Cerebellar cortex (tissue), 1 donor: ENCODE measurements around the gene NEK8.
"Not testable (repeated sequence)": the region's sequence is repeated elsewhere in the genome, so short reads cannot be mapped to it uniquely, and the experiment has no call there.

Experiments used
- DNase-seq: peaks from one replicate; pipeline ENCODE4 v3.0.0-alpha.2; 2015; ENCODE audit warnings: low spot score

NEK8 gene

DNA sequence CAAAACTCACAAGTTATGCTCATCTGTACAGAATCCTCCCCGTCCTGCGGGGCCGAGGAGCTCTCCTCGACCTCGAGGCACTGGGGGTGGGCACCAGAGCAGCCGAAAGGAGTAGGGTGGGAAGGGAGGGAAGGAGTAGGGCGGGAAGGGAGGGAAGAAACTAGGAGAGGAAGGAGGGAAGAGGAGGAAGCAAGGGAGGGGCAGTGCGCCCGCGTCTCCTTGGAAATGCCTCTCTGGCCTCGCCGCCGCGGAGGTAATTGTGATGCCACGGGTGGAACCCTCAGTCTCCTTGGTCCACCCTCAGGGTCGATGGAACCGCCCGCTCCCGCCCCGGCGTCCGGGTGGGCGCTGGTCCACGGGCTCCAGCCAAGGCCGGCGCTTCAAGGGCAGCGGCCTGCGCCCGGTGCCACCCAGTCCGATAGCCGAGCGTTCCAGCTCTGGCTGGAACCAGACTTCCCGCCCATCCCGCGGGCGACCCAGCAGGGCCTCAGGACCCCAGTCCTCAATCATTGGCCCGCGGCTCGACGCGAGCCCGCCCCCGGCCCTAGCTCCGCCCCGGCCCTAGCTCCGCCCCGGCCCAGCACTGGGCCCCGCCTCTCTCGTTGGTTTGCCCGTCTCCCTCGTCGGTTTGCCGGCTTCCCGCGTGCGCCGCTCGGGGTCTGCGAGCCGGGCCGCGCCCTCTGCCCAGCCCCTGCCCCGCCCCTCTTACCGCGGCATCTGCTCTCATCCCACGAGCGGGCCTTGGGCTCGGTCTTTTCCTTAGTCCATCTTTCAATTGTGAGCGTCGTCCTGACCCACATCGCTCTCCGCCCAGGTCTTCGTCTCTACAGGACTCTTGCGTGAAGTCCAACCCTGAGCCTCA, 17.5 kb upstream of the NEK8 start:
- DNase-seq: peak; percentile 86

GRCh38 chr17:28711723-28712031, 16.9 kb upstream of the NEK8 start, which contains the start of gene PROCA1:
TSS of gene PROCA1 (minus strand) at chr17:28711888. CDS start at chr17:28711660, 228 bp downstream.
- no peak for DNase-seq

DNA sequence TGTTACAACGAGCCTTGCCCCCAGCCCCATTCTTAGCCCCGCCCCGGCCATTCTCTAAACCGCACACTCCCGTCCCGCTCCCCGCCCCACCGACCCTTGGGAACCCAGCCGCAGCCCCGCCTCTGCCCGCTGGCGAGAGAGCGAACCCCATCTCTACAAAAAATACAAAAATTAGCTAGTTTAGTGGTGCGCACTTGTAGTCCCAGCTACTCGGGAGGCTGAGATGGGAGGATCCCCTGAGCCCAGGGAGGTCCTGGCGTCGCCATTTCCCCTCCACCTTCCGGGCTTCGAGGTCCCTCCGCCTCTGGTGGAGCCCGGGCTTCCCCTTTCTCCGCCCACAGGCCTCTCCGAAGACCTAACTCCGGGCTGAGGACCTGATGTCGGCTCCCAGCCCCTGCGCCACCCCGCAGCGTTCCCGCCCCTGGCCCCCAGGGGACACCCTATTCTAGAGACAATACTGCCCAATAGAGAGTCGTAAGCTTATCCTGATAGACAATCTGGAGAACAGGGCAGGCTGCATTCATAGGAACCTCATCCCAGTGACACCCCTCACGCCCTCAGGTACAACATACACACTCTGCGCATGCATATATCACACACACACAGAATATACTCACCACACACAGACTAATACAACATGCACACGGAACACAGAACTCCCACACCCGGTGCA, 16.4 kb upstream of the NEK8 start:
- peak; percentile 58 for DNase-seq

DNA sequence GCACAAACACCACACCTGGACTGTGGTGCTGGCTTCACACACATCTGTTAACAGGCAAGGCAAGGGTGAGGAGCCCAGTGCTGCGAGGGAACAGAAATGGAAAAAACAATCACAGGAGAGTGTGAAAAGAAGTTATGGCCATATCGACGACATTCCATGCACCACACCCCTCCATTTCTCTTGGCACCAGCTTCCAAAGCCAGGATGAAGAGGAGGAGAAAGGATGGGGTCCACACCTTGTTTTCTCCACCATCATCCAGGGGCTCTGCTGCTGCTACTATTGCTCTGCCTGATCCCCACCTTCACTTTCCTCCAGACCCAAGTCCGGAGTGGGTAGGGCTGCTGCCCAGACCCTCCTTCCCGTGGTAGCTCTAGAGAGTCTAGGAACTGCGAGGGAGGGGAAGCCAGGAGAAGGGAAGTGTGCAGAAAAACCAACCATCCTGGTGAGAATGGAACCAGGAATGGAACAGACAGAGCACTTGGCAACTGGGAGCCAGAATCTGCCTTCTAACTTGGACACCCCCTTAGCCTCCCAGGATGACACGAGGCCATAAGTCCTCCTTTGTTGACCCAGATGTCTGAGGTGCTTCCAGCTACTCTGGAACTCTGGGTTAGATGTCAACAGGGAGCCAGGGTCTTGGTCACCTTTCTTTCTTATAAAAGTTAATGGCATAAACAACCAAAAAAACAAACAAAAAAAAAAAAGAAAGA, 15.7 kb upstream of the NEK8 start:
- peak; percentile 36 for DNase-seq

- no peak for DNase-seq
Observed at GRCh38 chr17:28714281-28714680, 14.3 kb upstream of the NEK8 start.

DNA sequence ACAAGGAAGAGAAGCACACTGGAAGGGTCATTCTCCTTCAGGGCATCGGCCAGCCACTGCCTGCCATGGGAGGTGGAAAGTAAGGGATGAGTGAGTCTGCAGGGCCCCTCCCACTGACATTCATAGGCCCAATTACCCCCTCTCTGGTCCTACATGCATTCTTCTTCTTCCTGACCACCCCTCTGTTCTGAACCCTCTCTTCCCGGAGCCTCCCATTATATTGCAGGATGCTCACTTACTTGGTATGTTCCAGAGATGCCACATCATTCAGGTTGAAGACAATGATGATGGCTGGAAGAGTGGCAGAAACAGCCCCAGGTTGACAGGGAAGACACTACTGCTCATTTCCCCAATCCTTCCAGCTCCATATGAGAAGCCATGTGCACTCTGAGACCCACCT, 13.4 kb upstream of the NEK8 start:
- no peak for DNase-seq

- DNase-seq: no peak
Observed at GRCh38 chr17:28716740-28717577, 11.6 kb upstream of the NEK8 start.

DNA sequence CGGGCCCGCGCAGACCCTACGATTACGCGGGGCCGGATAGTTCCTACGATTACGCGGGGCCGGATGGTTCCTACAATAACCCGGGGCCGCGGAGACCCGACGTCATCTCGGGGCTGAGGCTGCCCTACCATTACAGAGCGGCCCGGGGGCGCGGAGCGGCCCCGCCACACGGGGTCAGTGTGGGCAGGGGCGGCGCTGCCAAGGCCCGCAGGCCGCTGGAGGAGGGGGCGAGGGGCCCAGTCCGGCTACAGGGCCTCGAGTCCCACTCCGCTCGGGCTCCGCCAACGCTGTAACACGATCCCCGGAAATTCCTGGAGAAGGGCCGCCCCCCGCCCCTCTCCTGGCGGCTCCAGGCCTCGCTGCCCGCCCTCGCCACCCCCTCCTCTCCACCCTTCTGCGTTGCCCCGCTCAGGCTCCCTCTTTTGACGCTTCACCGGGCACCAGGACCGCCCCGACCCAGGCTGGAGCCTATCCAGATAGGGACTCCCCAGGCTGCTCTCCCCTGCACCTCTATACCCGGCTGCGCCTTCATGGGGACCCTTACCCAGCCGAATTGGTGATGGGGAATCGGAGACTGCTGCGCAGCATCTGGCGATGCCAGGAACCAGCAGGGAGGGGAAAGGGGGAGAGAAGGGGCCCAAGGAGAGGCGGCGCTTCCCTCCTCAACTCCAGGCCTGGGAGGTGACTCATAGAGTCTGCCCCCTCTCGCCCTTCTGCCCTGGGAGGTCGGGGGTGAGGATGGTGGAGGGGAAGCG, 10.8 kb upstream of the NEK8 start, which contains the start of gene RAB34:
RAB34 (minus strand) TSS at position 291 of the 755 bp plus-strand sequence. CDS start 602 bp downstream, outside the sequence.
- peak; percentile 76 for DNase-seq

GRCh38 chr17:28718333-28719020, 10.1 kb upstream of the NEK8 start:
- peak; percentile 38 for DNase-seq

DNA sequence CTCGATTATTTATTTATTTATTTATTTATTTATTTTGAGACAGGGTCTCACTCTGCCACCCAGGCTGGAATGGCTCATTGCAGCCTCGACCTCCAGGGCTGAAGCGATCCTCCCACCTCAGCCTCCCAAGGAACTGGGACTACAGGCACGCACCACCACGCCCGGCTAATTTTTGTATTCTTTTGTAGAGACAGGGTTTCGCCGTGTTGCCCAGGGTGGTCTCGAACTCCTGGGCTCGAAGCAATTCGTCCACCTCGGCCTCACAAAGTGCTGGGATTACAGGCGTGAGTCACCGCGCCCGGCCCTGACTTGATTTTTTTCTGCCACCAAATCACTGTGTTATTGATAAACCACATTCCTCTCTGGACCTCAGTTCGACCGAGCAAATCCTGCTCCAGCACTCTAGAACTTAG, 9.6 kb upstream of the NEK8 start:
- no peak for DNase-seq

GRCh38 chr17:28720247-28720996, 8.2 kb upstream of the NEK8 start:
- DNase-seq: no peak

DNA sequence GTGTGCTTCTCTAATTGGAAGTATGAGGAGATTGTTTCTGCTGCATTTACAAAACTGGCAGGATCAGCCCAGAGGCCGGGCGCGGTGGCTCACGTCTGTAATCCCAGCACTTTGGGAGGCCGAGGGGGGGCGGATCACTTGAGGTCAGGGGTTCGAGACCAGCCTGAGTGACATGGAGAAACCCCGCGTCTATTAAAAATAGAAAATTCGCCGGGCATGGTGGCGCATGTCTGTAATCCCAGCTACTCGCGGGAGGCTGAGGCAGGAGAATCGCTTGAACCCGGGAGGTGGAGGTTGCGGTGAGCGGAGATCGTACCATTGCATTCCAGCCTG, 7.6 kb upstream of the NEK8 start:
- DNase-seq: not testable (repeated sequence)

- DNase-seq: no peak
Observed at GRCh38 chr17:28722417-28723158, 6.0 kb upstream of the NEK8 start.

- no peak for DNase-seq
Observed at GRCh38 chr17:28723159-28723835, 5.3 kb upstream of the NEK8 start.

GRCh38 chr17:28723836-28724499, 4.6 kb upstream of the NEK8 start:
- DNase-seq: peak; percentile 28

DNA sequence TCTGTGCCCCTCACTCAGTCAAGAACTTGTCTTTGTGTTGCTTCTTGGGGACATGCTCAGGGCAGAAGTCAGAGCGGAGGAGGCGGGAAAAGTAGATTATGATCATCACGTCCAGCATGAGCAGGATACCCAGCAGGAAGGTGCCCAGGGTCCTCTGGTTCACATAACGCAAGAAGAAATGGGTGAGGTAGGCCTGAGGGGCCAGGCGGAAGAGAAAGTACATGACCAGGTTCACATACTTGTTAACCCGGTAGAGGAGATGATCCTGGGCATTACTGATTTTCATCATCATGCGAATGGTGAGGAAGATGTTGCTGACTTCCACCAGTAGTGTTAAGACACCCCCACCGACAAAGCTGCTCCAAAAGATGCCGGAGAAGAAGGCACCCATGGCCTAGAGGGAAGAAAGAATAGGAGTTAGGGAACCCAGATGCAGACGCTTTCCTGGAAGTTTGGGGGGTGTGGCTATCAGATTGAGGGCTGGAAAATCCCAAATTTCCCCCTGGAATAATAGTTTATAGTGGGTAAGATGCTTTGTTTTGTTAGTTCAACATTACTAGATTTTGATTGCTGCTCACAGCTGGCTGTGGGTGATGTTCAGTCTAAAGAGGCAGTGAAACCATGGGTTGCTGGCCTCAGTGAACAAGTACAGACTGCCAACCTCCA, 4.0 kb upstream of the NEK8 start:
- DNase-seq: peak; percentile 55

- DNase-seq: peak; percentile 79
Observed at GRCh38 chr17:28725166-28725659, 3.4 kb upstream of the NEK8 start.
